ENCODE data around the gene TERT. TPM values are rescaled to one million over a fixed set of nuclear protein-coding genes. Genes with fewer than 3 reads are reported as not detected.

The TERT gene
- total and polyA plus RNA-seq, 10 of the 15 experiments (the other 5 are each of a cell fraction or from before 2014, with no cell fraction given) = 0.08 to 21.5 (median 5.0) TPM

DNA sequence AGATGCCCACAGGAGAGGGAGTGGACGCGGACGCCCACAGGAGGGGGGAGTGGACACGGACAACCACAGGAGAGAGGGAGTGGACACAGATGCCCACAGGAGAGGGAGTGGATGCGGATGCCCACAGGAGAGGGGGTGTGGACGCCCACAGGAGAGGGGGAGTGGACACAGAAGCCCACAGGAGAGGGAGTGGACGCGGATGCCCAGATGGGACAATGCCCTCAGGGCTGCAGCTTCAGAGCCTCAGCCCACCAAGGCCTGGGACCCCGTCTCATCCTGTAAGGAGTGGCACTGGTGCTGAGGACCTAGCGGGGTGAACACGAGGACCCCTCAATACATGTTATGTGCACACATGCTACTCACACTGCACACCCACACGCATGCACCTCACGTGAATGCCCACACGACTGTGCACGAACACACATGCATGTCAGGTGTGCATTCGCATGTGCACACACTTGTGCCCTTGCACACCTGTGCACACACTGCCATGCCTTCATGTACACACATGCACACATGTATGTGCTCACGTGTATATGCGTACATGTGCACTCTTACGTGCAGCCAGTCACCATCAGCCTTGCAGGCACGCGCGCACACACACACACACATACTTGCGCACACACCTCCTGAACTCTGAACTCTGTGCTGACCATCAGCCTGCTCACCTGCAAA, 34.9 kb downstream of the TERT start:
- H3K27ac ChIP-seq (ENCODE audit: control insufficient read depth, insufficient read depth) = no peak overlapping the region
- DNase-seq (ENCODE audit: low read depth, low spot score) (no peak), ATAC-seq (no peak), FAIRE-seq (no peak)
- no peaks in the 10 kb centered on the region for H3K4me1 ChIP-seq (ENCODE audit: control insufficient read depth, insufficient read depth, low read length)
- H3K79me2 ChIP-seq (ENCODE audit: control insufficient read depth, insufficient read depth, low read length) = no peaks in the 10 kb centered on the region
- 60% methylated on average over 20 of the region's 23 CpGs for WGBS (ENCODE audit: insufficient coverage, insufficient replicate concordance, low lambda C conversion rate, missing lambda C conversion rate)
- ChIA-PET RAD21 (ENCODE audit: unreplicated experiment) (no interaction called here), SMC1A (ENCODE audit: uncharacterized antibody, unreplicated experiment) (no interaction called here), POLR2A (no interaction called here), CTCF (no interaction called here)
- H4K20me1 ChIP-seq (ENCODE audit: control insufficient read depth, insufficient read depth) = no peaks in the 10 kb centered on the region
- intact Hi-C loops (cut with micrococcal nuclease; ENCODE audit: unreplicated experiment) = loop anchor here (5.0 kb wide), 1 partner anchor 52 kb away; no protein-coding TSS in a partner anchor
- peaks cover 0 to 3% of the 10 kb centered on the region in 2 experiments; a peak in 2 of 4 replicates for H3K36me3 ChIP-seq (ENCODE audit: control insufficient read depth in 2 of 2, insufficient read depth in 2 of 2, low read length in 1 of 2)
- H3K4me2 ChIP-seq (ENCODE audit: control insufficient read depth, insufficient read depth) = no peak overlapping the region
- no peak for TF ChIP-seq ZBED1 (IDR thresholded peaks at IDR 0.05; ENCODE audit: borderline replicate concordance)
- no peak for TF ChIP-seq ZNF24 (IDR thresholded peaks at IDR 0.05)
- TF ChIP-seq HDAC2 (IDR thresholded peaks at IDR 0.05) = no peak
- no peak for TF ChIP-seq ESRRA (IDR thresholded peaks at IDR 0.05; ENCODE audit: low read length)
- TF ChIP-seq ELK1 (IDR thresholded peaks at IDR 0.05; ENCODE audit: low read depth, low read length) = no peak
- H3K9ac ChIP-seq (ENCODE audit: control insufficient read depth, insufficient read depth, low read length) = no peak overlapping the region
- no TSS peak for BruUV-seq (replicated peaks)
- in situ Hi-C loops (cut with MboI) = no loop called here
- no peak overlapping the region for H3K4me3 ChIP-seq
- H3K9me3 ChIP-seq (replicated peaks; ENCODE audit: control insufficient read depth, insufficient read depth, low read length) = no peaks in the 10 kb centered on the region
- H2AFZ ChIP-seq (ENCODE audit: control insufficient read depth, low read depth, low read length) = no peak overlapping the region
- H3K27me3 ChIP-seq (replicated peaks in 1 of 2; ENCODE audit: control insufficient read depth in 2 of 2, insufficient read depth in 2 of 2, low read length in 1 of 2) = no peaks in the 10 kb centered on the region

GRCh38 chr5:1257841-1258240, 37.0 kb downstream of the TERT start:
- no peak overlapping the region for H2AFZ ChIP-seq (ENCODE audit: control insufficient read depth, low read depth, low read length)
- ATAC-seq (no peak), FAIRE-seq (no peak), DNase-seq (ENCODE audit: low read depth, low spot score) (no peak)
- no peaks in the 10 kb centered on the region for H4K20me1 ChIP-seq (ENCODE audit: control insufficient read depth, insufficient read depth)
- no peaks in the 10 kb centered on the region for H3K27me3 ChIP-seq (replicated peaks in 1 of 2; ENCODE audit: control insufficient read depth in 2 of 2, insufficient read depth in 2 of 2, low read length in 1 of 2)
- no peak overlapping the region for H3K9ac ChIP-seq (ENCODE audit: control insufficient read depth, insufficient read depth, low read length)
- no peak for TF ChIP-seq PAX5 (IDR thresholded peaks at IDR 0.05; ENCODE audit: borderline replicate concordance, low read depth, low read length)
- TF ChIP-seq HDAC6 (IDR thresholded peaks at IDR 0.05; ENCODE audit: unreplicated experiment) = no peak
- H3K79me2 ChIP-seq (ENCODE audit: control insufficient read depth, insufficient read depth, low read length) = no peaks in the 10 kb centered on the region
- 40% methylated on average over 13 of the region's 13 CpGs for WGBS (ENCODE audit: insufficient coverage, insufficient replicate concordance, low lambda C conversion rate, missing lambda C conversion rate)
- no peak overlapping the region for H3K27ac ChIP-seq (ENCODE audit: control insufficient read depth, insufficient read depth)
- intact Hi-C loops (cut with micrococcal nuclease; ENCODE audit: unreplicated experiment) = loop anchor here (5.0 kb wide), 1 partner anchor 54 kb away; no protein-coding TSS in a partner anchor
- no peaks in the 10 kb centered on the region for H3K9me3 ChIP-seq (replicated peaks; ENCODE audit: control insufficient read depth, insufficient read depth, low read length)
- no TSS peak for BruUV-seq (replicated peaks)
- ChIA-PET CTCF (no interaction called here), RAD21 (ENCODE audit: unreplicated experiment) (no interaction called here), POLR2A (no interaction called here), SMC1A (ENCODE audit: uncharacterized antibody, unreplicated experiment) (no interaction called here)
- in situ Hi-C loops (cut with MboI) = no loop called here
- H3K4me3 ChIP-seq = no peak overlapping the region
- no peak overlapping the region for H3K4me2 ChIP-seq (ENCODE audit: control insufficient read depth, insufficient read depth)
- peaks cover 0 to 3% of the 10 kb centered on the region in 2 experiments; a peak in 2 of 4 replicates for H3K36me3 ChIP-seq (ENCODE audit: control insufficient read depth in 2 of 2, insufficient read depth in 2 of 2, low read length in 1 of 2)
- H3K4me1 ChIP-seq (ENCODE audit: control insufficient read depth, insufficient read depth, low read length) = no peaks in the 10 kb centered on the region
